G401 (cell line): ENCODE measurements around the gene ABCC1. TPM values are rescaled to one million over a fixed set of nuclear protein-coding genes. Genes with fewer than 3 reads are reported as not detected.

Source experiments
- DNase-seq: peaks from one replicate; pipeline ENCODE4 v3.0.0-alpha.2; 2015; ENCODE audit warnings: low spot score
- in situ Hi-C: cut with HindIII; loops from 2 replicates; pipeline ENCODE4 v1.10.0; 2016; ENCODE audit warnings: low sequenced_read_pairs, mixed read lengths
- total RNA-seq: library from RNA; depleted of rRNA; stranded (reverse); fragments of >200 nt; shearing (Covaris generic); gene quantifications from 2 replicates; pipeline ENCODE4 v1.2.3, GENCODE V29; 2014

ABCC1 gene
- total RNA-seq, 1 experiment from 2014 or later = 26.4 TPM

GRCh38 chr16:15983898-15984297 lies 34.5 kb downstream of the ABCC1 start:
- no peak for DNase-seq
- in situ Hi-C loops = loop anchor here (25.0 kb wide), 1 partner anchor 97 kb away; the partner anchor contains the start of gene CEP20

GRCh38 chr16:15985144-15985543 lies 35.7 kb downstream of the ABCC1 start:
- in situ Hi-C loops = loop anchor here (25.0 kb wide), 1 partner anchor 98 kb away; the partner anchor contains the start of gene CEP20
- DNase-seq = no peak

- in situ Hi-C loops = loop anchor here (25.0 kb wide), 1 partner anchor 99 kb away; the partner anchor contains the start of gene CEP20
- no peak for DNase-seq
Observed at GRCh38 chr16:15986261-15986660, 36.8 kb downstream of the ABCC1 start.

- DNase-seq = no peak
- in situ Hi-C loops = loop anchor here (25.0 kb wide), 1 partner anchor 101 kb away; the partner anchor contains the start of gene CEP20
Observed at GRCh38 chr16:15988268-15989013, 39.0 kb downstream of the ABCC1 start.

- in situ Hi-C loops = loop anchor here (25.0 kb wide), 1 partner anchor 104 kb away; the partner anchor contains the start of gene CEP20
- DNase-seq = no peak
Observed at GRCh38 chr16:15990902-15991301, 41.5 kb downstream of the ABCC1 start.

GRCh38 chr16:15993128-15993527 lies 43.7 kb downstream of the ABCC1 start:
- in situ Hi-C loops = loop anchor here (25.0 kb wide), 1 partner anchor 106 kb away; the partner anchor contains the start of gene CEP20

GRCh38 chr16:15993541-15993940 lies 44.1 kb downstream of the ABCC1 start:
- DNase-seq = no peak
- in situ Hi-C loops = loop anchor here (25.0 kb wide), 1 partner anchor 106 kb away; the partner anchor contains the start of gene CEP20

More at GRCh38 chr16:15993128-15993527, 43.7 kb downstream of the ABCC1 start:
- no peak for DNase-seq

- in situ Hi-C loops = loop anchor here (25.0 kb wide), 1 partner anchor 107 kb away; the partner anchor contains the start of gene CEP20
- DNase-seq = no peak
Observed at GRCh38 chr16:15993946-15994665, 44.7 kb downstream of the ABCC1 start.

- no peak for DNase-seq
- in situ Hi-C loops = loop anchor here (25.0 kb wide), 1 partner anchor 109 kb away; the partner anchor contains the start of gene CEP20
Observed at GRCh38 chr16:15996432-15997109, 47.2 kb downstream of the ABCC1 start.

GRCh38 chr16:16000685-16001084 lies 51.3 kb downstream of the ABCC1 start:
- in situ Hi-C loops = no loop called here

GRCh38 chr16:16001596-16002255 lies 52.3 kb downstream of the ABCC1 start:
- in situ Hi-C loops = no loop called here
- no peak for DNase-seq

More at GRCh38 chr16:16000685-16001084, 51.3 kb downstream of the ABCC1 start:
- no peak for DNase-seq

GRCh38 chr16:16003719-16004313 lies 54.4 kb downstream of the ABCC1 start:
- DNase-seq = no peak
- in situ Hi-C loops = no loop called here

- no peak for DNase-seq
- in situ Hi-C loops = no loop called here
Observed at GRCh38 chr16:16004314-16004749, 54.9 kb downstream of the ABCC1 start.

GRCh38 chr16:16005721-16006120 lies 56.3 kb downstream of the ABCC1 start:
- in situ Hi-C loops = no loop called here
- DNase-seq = no peak

GRCh38 chr16:16006650-16007049 lies 57.2 kb downstream of the ABCC1 start:
- in situ Hi-C loops = no loop called here
- DNase-seq = no peak

GRCh38 chr16:16007743-16008111 lies 58.3 kb downstream of the ABCC1 start:
- in situ Hi-C loops = no loop called here
- DNase-seq = no peak

- DNase-seq = no peak
- in situ Hi-C loops = no loop called here
Observed at GRCh38 chr16:16008666-16009065, 59.2 kb downstream of the ABCC1 start.

- DNase-seq = peak; percentile 34
- in situ Hi-C loops = no loop called here
Observed at GRCh38 chr16:16009401-16009800, 60.0 kb downstream of the ABCC1 start.
